Stimulated activated CD4-positive, alpha-beta T cell treated with anti-CD3 and anti-CD28 coated beads, Interleukin-4, amount 100 ng/mL, for 48 hours (primary cell): Measurements from ENCODE around the gene OR10H1.
"Not testable (repeated sequence)": the region's sequence is repeated elsewhere in the genome, so short reads cannot be mapped to it uniquely, and the experiment has no call there.

ENCODE experiments used
- DNase-seq, 2 donors: peaks; one replicate each; pipeline ENCODE4 v3.0.0-alpha.2; 2020; ENCODE audit warnings: low read depth in 2 of 2

OR10H1 gene

GRCh38 chr19:15815306-15815705 lies at the start of gene OR10H1:
Gene OR10H1 (minus strand): TSS chr19:15815664. CDS start chr19:15808037, 7,627 bp downstream.
- no peak for DNase-seq

GRCh38 chr19:15864824-15865223 lies 49.4 kb upstream of the OR10H1 start:
- no peak for DNase-seq

- no peak for DNase-seq
Measured at GRCh38 chr19:15863272-15863671, 47.8 kb upstream of the OR10H1 start.

- no peak for DNase-seq
Measured at GRCh38 chr19:15862444-15862843, 47.0 kb upstream of the OR10H1 start.

- DNase-seq = no peak
Measured at GRCh38 chr19:15860522-15860921, 45.1 kb upstream of the OR10H1 start.

GRCh38 chr19:15859187-15859586 lies 43.7 kb upstream of the OR10H1 start:
- no peak for DNase-seq

GRCh38 chr19:15850385-15850784 lies 34.9 kb upstream of the OR10H1 start:
- no peak for DNase-seq

- DNase-seq = no peak
Measured at GRCh38 chr19:15846923-15847322, 31.5 kb upstream of the OR10H1 start.

GRCh38 chr19:15843894-15844222 lies 28.4 kb upstream of the OR10H1 start:
- not testable (repeated sequence) for DNase-seq

- DNase-seq = no peak
Measured at GRCh38 chr19:15843203-15843893, 27.9 kb upstream of the OR10H1 start.

- DNase-seq = no peak
Measured at GRCh38 chr19:15841875-15842569, 26.6 kb upstream of the OR10H1 start.

- DNase-seq = no peak
Measured at GRCh38 chr19:15840833-15841232, 25.4 kb upstream of the OR10H1 start.

GRCh38 chr19:15839888-15840287 lies 24.4 kb upstream of the OR10H1 start:
- not testable (repeated sequence) for DNase-seq

GRCh38 chr19:15838351-15838750 lies 22.9 kb upstream of the OR10H1 start:
- DNase-seq = no peak

- no peak for DNase-seq
Measured at GRCh38 chr19:15837221-15837731, 21.8 kb upstream of the OR10H1 start.

GRCh38 chr19:15836330-15837220 lies 21.1 kb upstream of the OR10H1 start:
- DNase-seq = peak; percentile 89 to 93

GRCh38 chr19:15835565-15836329 lies 20.3 kb upstream of the OR10H1 start:
- DNase-seq = not testable (repeated sequence)

- DNase-seq = not testable (repeated sequence)
Measured at GRCh38 chr19:15834232-15834631, 18.8 kb upstream of the OR10H1 start.

- DNase-seq = no peak
Measured at GRCh38 chr19:15831626-15832025, 16.2 kb upstream of the OR10H1 start.

GRCh38 chr19:15829786-15830185 lies 14.3 kb upstream of the OR10H1 start:
- no peak for DNase-seq

GRCh38 chr19:15829306-15829698 lies 13.8 kb upstream of the OR10H1 start:
- no peak for DNase-seq
